ENCODE data around the gene SCAI.

GRCh38 chr9:124928116-124928515, 215.2 kb downstream of the SCAI start:
- TF ChIP-seq CTCF (IDR thresholded peaks at IDR 0.05; ENCODE audit: low read depth, low read length, poor library complexity, severe bottlenecking) (no peak), EZH2phosphoT487 (IDR thresholded peaks at IDR 0.05; ENCODE audit: borderline replicate concordance, low read length) (no peak)
